Activated CD4-positive, alpha-beta T cell treated with anti-CD3 and anti-CD28 coated beads, Interleukin-2, amount 10 ng/mL, durations not matched to agents 7 days and 5 days (primary cell): ENCODE measurements around the gene CNPY4. TPM values are rescaled to one million over a fixed set of nuclear protein-coding genes. Genes with fewer than 3 reads are reported as not detected.
A peak's percentile ranks its signal among the peaks of the same experiment; 100 is the strongest.

Experiments used
- CTCF ChIA-PET: fragments of 350-600 bp; sonication (Branson Sonifier 250); formaldehyde crosslinking; loops from one replicate; lab custom pipeline; 2021; ENCODE audit warnings: antibody characterized with exemption; lab: Charles Lee
- POLR2A ChIA-PET: fragments of 350-600 bp; sonication (Branson Sonifier 250); formaldehyde crosslinking; loops from one replicate; lab custom pipeline; 2021; ENCODE audit warnings: antibody characterized with exemption; lab: Charles Lee
- DNase-seq: peaks from one replicate; pipeline ENCODE4 v3.0.0-alpha.2; 2020
- H3K27ac Mint-ChIP-seq: one replicate; pipeline ENCODE4 v1.8.0; 2021; ENCODE audit warnings: mild to moderate bottlenecking, moderate library complexity, mixed read lengths
- H3K27me3 Mint-ChIP-seq: one replicate; pipeline ENCODE4 v1.8.0; 2021; ENCODE audit warnings: mixed read lengths
- H3K36me3 Mint-ChIP-seq: one replicate; pipeline ENCODE4 v1.8.0; 2021; ENCODE audit warnings: low read depth, mixed read lengths
- H3K4me1 Mint-ChIP-seq: one replicate; pipeline ENCODE4 v1.8.0; 2021; ENCODE audit warnings: mixed read lengths
- H3K4me3 Mint-ChIP-seq: one replicate; pipeline ENCODE4 v1.8.0; 2021; ENCODE audit warnings: mild to moderate bottlenecking, moderate library complexity, mixed read lengths
- H3K9me3 Mint-ChIP-seq: one replicate; pipeline ENCODE4 v1.8.0; 2021; ENCODE audit warnings: mixed read lengths
- total RNA-seq, 2 experiments: library from RNA; stranded (reverse); gene quantifications; one replicate each; pipeline ENCODE4 v1.2.3, GENCODE V29; 2021

Gene CNPY4
- total RNA-seq, 2 experiments from 2014 or later: 40.5 to 40.7 TPM

GRCh38 chr7:100095289-100095688 lies 24.1 kb upstream of the CNPY4 start:
- Mint-ChIP-seq H3K27me3 (no peaks in the 10 kb centered on the region), H3K36me3 (peaks cover 94% of the 10 kb centered on the region), H3K9me3 (no peaks in the 10 kb centered on the region), H3K4me3 (no peak overlapping the region), H3K4me1 (peaks cover 52% of the 10 kb centered on the region), H3K27ac (no peak overlapping the region)
- CTCF ChIA-PET: interaction anchor here (0.9 kb wide), 1 partner anchor 9 kb away, joined by 3 read pairs; no protein-coding TSS in a partner anchor
- POLR2A ChIA-PET: no interaction called here
- DNase-seq: no peak

GRCh38 chr7:100095704-100096103 lies 23.7 kb upstream of the CNPY4 start:
- no peaks in the 10 kb centered on the region for H3K27me3 Mint-ChIP-seq
- peaks cover 51% of the 10 kb centered on the region for H3K4me1 Mint-ChIP-seq
- H3K9me3 Mint-ChIP-seq: no peaks in the 10 kb centered on the region
- peaks cover 94% of the 10 kb centered on the region for H3K36me3 Mint-ChIP-seq
- H3K27ac Mint-ChIP-seq: no peak overlapping the region
- no peak overlapping the region for H3K4me3 Mint-ChIP-seq
- ChIA-PET POLR2A (no interaction called here), CTCF (no interaction called here)
- no peak for DNase-seq

- CTCF ChIA-PET: interaction anchor here (0.6 to 0.9 kb wide), 2 partner anchors 8 to 45 kb away, joined by 5 to 7 read pairs; no protein-coding TSS in a partner anchor
- peak overlapping the region; percentile 78 for H3K27ac Mint-ChIP-seq
- peaks cover 48% of the 10 kb centered on the region for H3K4me1 Mint-ChIP-seq
Observed at GRCh38 chr7:100098913-100099312, 20.5 kb upstream of the CNPY4 start.

GRCh38 chr7:100099452-100099851 lies 20.0 kb upstream of the CNPY4 start:
- Mint-ChIP-seq H3K36me3 (peaks cover 64% of the 10 kb centered on the region), H3K9me3 (no peaks in the 10 kb centered on the region), H3K27ac (peak overlapping the region; percentile 93), H3K4me3 (peak overlapping the region; percentile 91), H3K27me3 (no peaks in the 10 kb centered on the region), H3K4me1 (peaks cover 48% of the 10 kb centered on the region)
- no peak for DNase-seq
- ChIA-PET POLR2A (interaction anchor here (1.2 to 1.3 kb wide), 2 partner anchors 11 to 27 kb away, joined by 3 to 4 read pairs; partner anchors contain the start of genes COPS6 and MBLAC1), CTCF (interaction anchor here (0.6 to 0.9 kb wide), 3 partner anchors 9 to 68 kb away, joined by 4 to 7 read pairs (median 5); no protein-coding TSS in a partner anchor)

More at GRCh38 chr7:100098913-100099312, 20.5 kb upstream of the CNPY4 start:
- Mint-ChIP-seq H3K4me3 (peak overlapping the region; percentile 91), H3K36me3 (peaks cover 66% of the 10 kb centered on the region), H3K27me3 (no peaks in the 10 kb centered on the region), H3K9me3 (no peaks in the 10 kb centered on the region)
- POLR2A ChIA-PET: no interaction called here
- DNase-seq: no peak

GRCh38 chr7:100100420-100101015 lies 18.9 kb upstream of the CNPY4 start:
- Mint-ChIP-seq H3K36me3 (peaks cover 53% of the 10 kb centered on the region), H3K4me1 (peaks cover 48% of the 10 kb centered on the region), H3K4me3 (peak overlapping the region; percentile 91), H3K27ac (peak overlapping the region; percentile 93), H3K9me3 (no peaks in the 10 kb centered on the region), H3K27me3 (no peaks in the 10 kb centered on the region)
- ChIA-PET POLR2A (interaction anchor here (1.2 to 1.6 kb wide), 3 partner anchors 10 to 26 kb away, joined by 3 to 10 read pairs (median 4); partner anchors contain the start of genes COPS6 and MBLAC1), CTCF (interaction anchor here (0.6 to 3.8 kb wide), 13 partner anchors 11 to 110 kb away, joined by 3 to 26 read pairs (median 3); partner anchors contain the start of genes COPS6, MBLAC1 and ZSCAN21)
- DNase-seq: peak; percentile 87

GRCh38 chr7:100101016-100101862 lies 18.2 kb upstream of the CNPY4 start, which contains the start of the genes AP4M1 and MCM7:
Gene AP4M1, plus strand, starts transcription at chr7:100101643. Its CDS starts 72 bp downstream, at chr7:100101715.
Gene MCM7, minus strand, starts transcription at chr7:100101397. Its CDS starts 103 bp downstream, at chr7:100101294.
- peak within 1 kb of the TSS; percentile 93 for H3K27ac Mint-ChIP-seq
- peaks cover 46% of the 10 kb centered on the region for H3K36me3 Mint-ChIP-seq
- peaks cover 45% of the 10 kb centered on the region for H3K4me1 Mint-ChIP-seq
- H3K9me3 Mint-ChIP-seq: no peaks in the 10 kb centered on the region
- POLR2A ChIA-PET: interaction anchor here (1.6 kb wide), 1 partner anchor 11 kb away, joined by 10 read pairs; no protein-coding TSS in a partner anchor
- CTCF ChIA-PET: interaction anchor here (0.6 to 3.8 kb wide), 14 partner anchors 11 to 111 kb away, joined by 3 to 26 read pairs (median 4); partner anchors contain the start of genes COPS6, MBLAC1 and ZSCAN21
- H3K4me3 Mint-ChIP-seq: peak within 1 kb of the TSS; percentile 91
- no peaks in the 10 kb centered on the region for H3K27me3 Mint-ChIP-seq
- peak; percentile 98 for DNase-seq

- H3K27ac Mint-ChIP-seq: peak overlapping the region; percentile 70
- H3K36me3 Mint-ChIP-seq: peaks cover 35% of the 10 kb centered on the region
- H3K4me3 Mint-ChIP-seq: peak overlapping the region; percentile 91
- peaks cover 36% of the 10 kb centered on the region for H3K4me1 Mint-ChIP-seq
- ChIA-PET POLR2A (interaction anchor here (0.6 kb wide), 1 partner anchor 711 kb away, joined by 3 read pairs; no protein-coding TSS in a partner anchor), CTCF (interaction anchor here (0.6 to 3.8 kb wide), 8 partner anchors 11 to 173 kb away, joined by 3 to 26 read pairs (median 5); no protein-coding TSS in a partner anchor)
- H3K9me3 Mint-ChIP-seq: no peaks in the 10 kb centered on the region
- DNase-seq: no peak
- no peaks in the 10 kb centered on the region for H3K27me3 Mint-ChIP-seq
Observed at GRCh38 chr7:100102950-100103840, 16.2 kb upstream of the CNPY4 start.

GRCh38 chr7:100105534-100105933 lies 13.9 kb upstream of the CNPY4 start:
- Mint-ChIP-seq H3K4me3 (no peak overlapping the region), H3K36me3 (peaks cover 27% of the 10 kb centered on the region), H3K4me1 (peaks cover 13% of the 10 kb centered on the region), H3K9me3 (no peaks in the 10 kb centered on the region), H3K27me3 (no peaks in the 10 kb centered on the region), H3K27ac (no peak overlapping the region)
- ChIA-PET CTCF (interaction anchor here (0.6 to 2.6 kb wide), 4 partner anchors 8 to 25 kb away, joined by 3 to 8 read pairs (median 4); no protein-coding TSS in a partner anchor), POLR2A (no interaction called here)
- no peak for DNase-seq

- Mint-ChIP-seq H3K4me3 (no peak overlapping the region), H3K27ac (no peak overlapping the region), H3K9me3 (no peaks in the 10 kb centered on the region), H3K36me3 (peaks cover 33% of the 10 kb centered on the region), H3K27me3 (no peaks in the 10 kb centered on the region), H3K4me1 (peaks cover 12% of the 10 kb centered on the region)
- ChIA-PET CTCF (interaction anchor here (0.6 kb wide), 1 partner anchor 764 kb away, joined by 3 read pairs; no protein-coding TSS in a partner anchor), POLR2A (interaction anchor here (0.5 kb wide), 1 partner anchor 568 kb away, joined by 4 read pairs; no protein-coding TSS in a partner anchor)
- DNase-seq: no peak
Observed at GRCh38 chr7:100106633-100107032, 12.8 kb upstream of the CNPY4 start.

- CTCF ChIA-PET: interaction anchor here (0.6 to 1.1 kb wide), 2 partner anchors 347 to 765 kb away, joined by 3 to 4 read pairs; no protein-coding TSS in a partner anchor
Observed at GRCh38 chr7:100107125-100107737, 12.2 kb upstream of the CNPY4 start.

GRCh38 chr7:100107890-100108289 lies 11.5 kb upstream of the CNPY4 start:
- H3K4me1 Mint-ChIP-seq: peaks cover 6% of the 10 kb centered on the region
- no peak overlapping the region for H3K4me3 Mint-ChIP-seq
- peaks cover 42% of the 10 kb centered on the region for H3K36me3 Mint-ChIP-seq
- no peak for DNase-seq
- H3K27me3 Mint-ChIP-seq: no peaks in the 10 kb centered on the region
- H3K9me3 Mint-ChIP-seq: no peaks in the 10 kb centered on the region
- CTCF ChIA-PET: interaction anchor here (1.1 kb wide), 1 partner anchor 346 kb away, joined by 4 read pairs; no protein-coding TSS in a partner anchor
- POLR2A ChIA-PET: no interaction called here
- H3K27ac Mint-ChIP-seq: no peak overlapping the region

More at GRCh38 chr7:100107125-100107737, 12.2 kb upstream of the CNPY4 start:
- Mint-ChIP-seq H3K4me1 (peaks cover 12% of the 10 kb centered on the region), H3K27ac (no peak overlapping the region), H3K27me3 (no peaks in the 10 kb centered on the region), H3K4me3 (no peak overlapping the region), H3K36me3 (peaks cover 36% of the 10 kb centered on the region), H3K9me3 (no peaks in the 10 kb centered on the region)
- POLR2A ChIA-PET: no interaction called here
- DNase-seq: no peak
